GM21825 (cell line): ENCODE results near the gene IFIH1.

ENCODE experiments used
- ATAC-seq: cut with Tn5 transposase; IDR thresholded peaks from one replicate; pipeline ENCODE4 v1.9.1; 2021; ENCODE audit warnings: mild to moderate bottlenecking, moderate library complexity; ENCODE audit not compliant: unreplicated experiment

Gene IFIH1

GRCh38 chr2:162220368-162220767 lies 98.1 kb downstream of the IFIH1 start:
- no peak for ATAC-seq

- ATAC-seq = no peak
Observed at GRCh38 chr2:162219426-162219825, 99.1 kb downstream of the IFIH1 start.

- no peak for ATAC-seq
Observed at GRCh38 chr2:162217598-162217997, 100.9 kb downstream of the IFIH1 start.
